Transverse colon (tissue), 3 donors: Measurements from ENCODE around the gene AKAP6.

Experiments used
- CTCF ChIP-seq, 5 experiments: fragments of 200-600 bp in 3 of 5; fragments of 450-650 bp in 2 of 5; sonication (generic) in 3 of 5; IDR thresholded peaks; 1 replicate in 2 of 5; 2 replicates in 3 of 5; pipeline ENCODE4 v1.5.1; 2016 to 2017; ENCODE audit warnings: antibody characterized with exemption in 5 of 5, inconsistent platforms in 3 of 5, mild to moderate bottlenecking in 2 of 5, moderate library complexity in 1 of 5
- POLR2A ChIP-seq: fragments of 450-650 bp; IDR thresholded peaks from one replicate; pipeline ENCODE4 v1.6.1; 2016; ENCODE audit warnings: antibody characterized with exemption, mild to moderate bottlenecking, moderate library complexity

DNA sequence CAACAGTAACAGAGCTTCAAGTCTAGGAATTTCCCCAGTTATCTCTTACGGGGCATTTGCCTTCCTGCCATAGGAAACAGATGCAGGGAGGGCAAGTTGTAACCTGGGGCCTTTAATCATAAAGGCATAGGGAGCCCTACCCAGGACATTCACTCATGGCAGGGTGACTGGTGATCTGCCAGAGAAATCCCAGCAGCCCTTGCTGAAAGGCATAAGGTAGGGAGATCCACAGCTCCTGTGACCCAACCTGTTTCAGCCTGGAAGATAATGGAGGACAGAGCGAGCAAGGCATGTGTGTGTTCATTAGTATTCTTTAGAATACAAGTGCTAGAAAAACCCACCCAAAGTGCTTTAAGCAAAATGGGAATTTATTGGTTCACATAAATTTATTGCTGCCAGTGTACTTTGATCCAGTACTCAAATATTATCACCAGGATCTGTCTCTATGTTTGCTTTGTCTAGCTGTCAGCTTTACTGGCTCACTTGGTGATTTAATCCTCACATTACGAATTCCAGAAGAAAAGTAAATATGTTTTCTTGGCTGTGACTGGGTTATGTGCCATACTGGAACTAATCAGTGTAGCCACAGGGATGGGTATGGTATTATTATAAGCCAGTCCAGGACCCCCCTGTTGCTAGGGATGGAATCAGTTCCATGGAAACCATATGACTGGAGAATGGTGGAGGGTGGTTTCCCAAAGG lies 21.1 kb upstream of the AKAP6 start:
- TF ChIP-seq POLR2A (no peak), CTCF (IDR thresholded peaks at IDR 0.05) (no peak)
